ENCODE measurements around the gene MMP26. TPM values are rescaled to one million over a fixed set of nuclear protein-coding genes. Genes with fewer than 3 reads are reported as not detected.
"Not testable (repeated sequence)": the region's sequence is repeated elsewhere in the genome, so short reads cannot be mapped to it uniquely, and the experiment has no call there.

MMP26 gene
- polyA plus RNA-seq, 4 donors: 0.19 to 0.74 (median 0.25) TPM

DNA sequence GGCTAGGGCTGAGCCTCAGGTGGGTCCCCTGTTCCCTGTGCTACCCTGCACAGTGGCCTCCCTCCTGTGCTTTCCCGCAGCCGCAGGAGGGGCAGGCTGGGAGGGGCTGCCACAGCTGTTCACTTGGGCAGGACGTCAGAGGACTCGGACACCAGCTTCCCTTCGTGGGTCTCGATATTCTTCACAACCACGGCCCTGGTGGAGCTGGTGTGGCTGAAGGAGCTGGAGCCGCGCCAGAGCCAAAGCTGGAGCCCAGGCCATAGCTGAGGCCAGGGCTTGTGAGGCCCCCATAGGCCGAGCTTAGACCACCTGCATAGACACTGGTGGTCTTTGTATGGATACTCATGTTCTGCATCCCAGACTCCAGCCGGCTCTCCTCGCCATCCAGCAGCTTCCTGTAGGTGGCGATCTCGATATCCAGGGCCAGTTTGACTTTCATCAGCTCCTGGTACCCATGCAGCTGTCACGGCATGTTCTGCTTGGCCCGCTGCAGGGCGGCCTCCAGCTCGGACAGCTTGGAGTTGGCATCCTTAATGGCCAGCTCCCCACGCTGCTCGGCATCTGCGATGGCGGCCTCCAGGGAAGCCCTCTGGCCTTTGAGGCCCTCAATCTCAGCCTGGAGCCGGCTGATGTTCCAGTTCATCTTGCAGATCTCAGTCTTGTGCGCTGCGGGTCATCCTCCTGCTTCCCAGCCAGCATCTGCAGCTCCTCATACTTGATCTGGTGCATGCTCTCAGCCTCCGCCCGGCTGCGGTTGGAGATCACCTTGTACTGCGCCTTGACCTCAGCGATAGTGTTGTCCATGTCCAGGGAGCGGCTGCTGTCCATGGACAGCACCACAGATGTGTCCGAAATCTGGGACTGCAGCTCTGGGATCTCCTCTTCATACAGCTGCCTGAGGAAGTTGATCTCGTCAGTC is 18.3 kb downstream of the MMP26 start:
- DNase-seq (ENCODE audit: low read depth in 4 of 4, low spot score in 3 of 4): not testable (repeated sequence)

DNA sequence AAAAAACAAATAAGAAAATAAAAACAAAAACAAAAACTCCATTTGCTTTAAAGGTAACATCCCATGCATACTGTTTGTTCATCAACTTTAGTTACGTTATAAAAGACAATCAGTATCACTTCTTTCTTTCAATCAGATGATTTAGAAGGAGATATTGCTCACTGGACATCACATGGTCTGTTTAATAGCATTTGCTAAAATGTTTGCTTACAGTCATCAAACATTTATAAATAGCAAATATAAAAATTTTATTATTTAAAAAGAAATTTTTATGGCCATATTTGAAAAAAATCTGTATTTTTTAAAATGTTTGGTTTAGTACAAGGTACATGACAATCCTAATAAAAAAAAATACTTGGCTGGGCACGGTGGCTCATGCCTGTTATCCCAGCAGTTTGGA is 22.6 kb downstream of the MMP26 start:
- DNase-seq (ENCODE audit: low read depth in 4 of 4, low spot score in 3 of 4): no peak

DNA sequence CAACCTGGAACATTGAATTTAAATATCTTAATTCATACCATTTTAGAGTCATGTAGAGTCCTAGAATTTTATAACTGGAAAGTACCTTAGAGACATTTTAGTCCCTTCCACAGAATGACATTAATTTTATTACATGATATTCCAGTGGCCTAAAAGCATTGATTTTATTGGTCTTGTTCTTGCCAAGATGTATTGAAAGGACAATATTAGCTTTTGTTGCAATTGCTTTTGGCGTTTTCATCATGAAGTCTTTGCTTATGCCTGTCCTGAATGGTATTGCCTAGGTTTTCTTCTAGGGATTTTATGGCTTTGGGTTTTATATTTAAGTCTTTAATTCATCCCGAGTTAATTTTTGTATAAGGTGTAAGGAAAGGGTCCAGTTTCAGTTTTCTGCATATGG is 36.2 kb downstream of the MMP26 start:
- no peak for DNase-seq (ENCODE audit: low read depth in 4 of 4, low spot score in 3 of 4)

DNA sequence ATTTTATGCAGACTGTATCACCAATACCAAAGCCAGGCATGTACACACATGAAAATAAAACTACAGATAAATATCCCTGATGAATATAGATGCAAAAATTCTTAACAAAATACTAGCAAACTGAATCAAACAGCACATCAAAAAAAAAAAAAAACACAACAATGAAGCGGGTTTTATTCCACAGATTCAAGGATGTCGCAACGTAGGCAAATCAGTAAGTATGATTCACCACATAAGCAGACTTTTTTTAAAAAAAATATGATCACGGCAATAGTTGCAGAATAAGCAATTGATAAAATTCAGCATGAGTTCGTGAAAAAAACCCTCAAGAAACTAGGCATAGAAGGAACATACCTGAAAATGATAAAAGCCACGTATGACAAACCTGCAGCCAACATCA is 43.9 kb downstream of the MMP26 start:
- no peak for DNase-seq (ENCODE audit: low read depth in 4 of 4, low spot score in 3 of 4)

DNA sequence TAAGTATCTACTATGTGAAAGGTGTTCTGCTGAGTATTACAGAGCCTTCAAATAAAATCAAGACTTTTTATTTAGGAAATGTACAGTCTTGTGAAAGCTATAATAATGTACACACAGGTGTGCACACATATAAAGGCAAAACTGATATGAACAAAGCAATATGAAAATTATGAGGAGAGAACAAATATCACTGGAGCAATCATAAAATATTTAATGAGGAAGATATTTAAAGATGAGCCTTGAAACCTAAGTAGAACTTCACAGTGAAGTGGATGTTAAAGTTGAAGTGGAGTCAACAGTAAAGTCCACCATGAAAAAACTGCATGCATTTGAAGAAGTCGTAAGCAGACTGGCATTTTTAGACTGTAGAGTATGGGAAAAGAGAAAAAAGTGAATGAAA is 46.6 kb downstream of the MMP26 start:
- DNase-seq (ENCODE audit: low read depth in 4 of 4, low spot score in 3 of 4): no peak

Other genes starting within 250 kb of the MMP26 start
- gene OR52K1, start 222.1 kb upstream of the MMP26 start, polyA plus RNA-seq (ENCODE audit: insufficient read length in 4 of 4): under 1 TPM; 0.07 to 0.15 (median 0.11) TPM
- gene OR52M1, start 159.6 kb upstream of the MMP26 start, polyA plus RNA-seq (ENCODE audit: insufficient read length in 4 of 4): not detected
- gene OR52I2, start 123.0 kb upstream of the MMP26 start, polyA plus RNA-seq (ENCODE audit: insufficient read length in 4 of 4): under 1 TPM in 1 of 4 donors, not detected in 3; 0.04 TPM
- gene OR52I1, start 110.7 kb upstream of the MMP26 start, polyA plus RNA-seq (ENCODE audit: insufficient read length in 4 of 4): under 1 TPM in 1 of 4 donors, not detected in 3; 0.06 TPM
- gene TRIM68, start 96.6 kb upstream of the MMP26 start, polyA plus RNA-seq (ENCODE audit: insufficient read length in 4 of 4): 10 to 100 TPM; 19.1 to 22.6 (median 20.7) TPM
- gene OR51D1, start 67.3 kb upstream of the MMP26 start, polyA plus RNA-seq (ENCODE audit: insufficient read length in 4 of 4): not detected
- gene OR51E1, start 60.8 kb upstream of the MMP26 start, polyA plus RNA-seq (ENCODE audit: insufficient read length in 4 of 4): 1 to 10 TPM; 1.4 to 2.2 (median 1.8) TPM
- gene OR51E2, start 6.9 kb upstream of the MMP26 start, polyA plus RNA-seq (ENCODE audit: insufficient read length in 4 of 4): under 1 TPM; 0.64 to 1.00 (median 0.72) TPM
- gene OR51F1, start 65.2 kb downstream of the MMP26 start, polyA plus RNA-seq (ENCODE audit: insufficient read length in 4 of 4): not detected
- not detected for gene OR52R1, start 99.6 kb downstream of the MMP26 start, polyA plus RNA-seq (ENCODE audit: insufficient read length in 4 of 4)
- not detected for gene OR51F2, start 116.5 kb downstream of the MMP26 start, polyA plus RNA-seq (ENCODE audit: insufficient read length in 4 of 4)
- gene OR51S1, start 144.4 kb downstream of the MMP26 start, polyA plus RNA-seq (ENCODE audit: insufficient read length in 4 of 4): not detected
- gene OR51T1, start 177.1 kb downstream of the MMP26 start, polyA plus RNA-seq (ENCODE audit: insufficient read length in 4 of 4): not detected
- not detected for gene OR51A7, start 199.0 kb downstream of the MMP26 start, polyA plus RNA-seq (ENCODE audit: insufficient read length in 4 of 4)
- gene OR51G2, start 214.6 kb downstream of the MMP26 start, polyA plus RNA-seq (ENCODE audit: insufficient read length in 4 of 4): not detected
- gene OR51G1, start 219.6 kb downstream of the MMP26 start, polyA plus RNA-seq (ENCODE audit: insufficient read length in 4 of 4): not detected
- not detected for gene OR51A4, start 242.8 kb downstream of the MMP26 start, polyA plus RNA-seq (ENCODE audit: insufficient read length in 4 of 4)

All from right renal pelvis (tissue), 4 donors.